HEK293 (cell line): ENCODE measurements around the gene CCDC9.

Experiments used
- BCL11A ChIP-seq: fragments of 450-650 bp; formaldehyde crosslinking; IDR thresholded peaks from 2 replicates; pipeline ENCODE4 v1.5.1; 2016; ENCODE audit warnings: low read depth, missing biosample characterization, missing genetic modification characterization
- GFI1B ChIP-seq: fragments of 450-650 bp; formaldehyde crosslinking; IDR thresholded peaks from 2 replicates; pipeline ENCODE4 v1.5.1; 2016; ENCODE audit warnings: missing biosample characterization, missing genetic modification characterization
- HIC1 ChIP-seq: fragments of 450-650 bp; formaldehyde crosslinking; IDR thresholded peaks from 2 replicates; pipeline ENCODE4 v1.5.1; 2016; ENCODE audit warnings: missing biosample characterization, missing genetic modification characterization
- HOXA7 ChIP-seq: sonication (generic); formaldehyde crosslinking; IDR thresholded peaks from 2 replicates; pipeline ENCODE4 v1.8.1; 2022; ENCODE audit warnings: missing genetic modification reagents, borderline replicate concordance
- SP7 ChIP-seq: fragments of 450-650 bp; formaldehyde crosslinking; IDR thresholded peaks from 2 replicates; pipeline ENCODE4 v1.5.1; 2016; ENCODE audit warnings: missing biosample characterization, missing genetic modification characterization
- ZBTB26 ChIP-seq: fragments of 450-650 bp; formaldehyde crosslinking; optimal IDR thresholded peaks from 2 replicates; pipeline ENCODE3; 2016; ENCODE audit warnings: missing biosample characterization, mild to moderate bottlenecking, missing genetic modification characterization
- ZNF132 ChIP-seq: fragments of 450-650 bp; formaldehyde crosslinking; IDR thresholded peaks from 2 replicates; pipeline ENCODE4 v1.5.1; 2017; ENCODE audit warnings: missing biosample characterization, missing genetic modification characterization, borderline replicate concordance
- ZNF2 ChIP-seq: fragments of 450-650 bp; formaldehyde crosslinking; IDR thresholded peaks from 2 replicates; pipeline ENCODE4 v1.5.1; 2016; ENCODE audit warnings: missing biosample characterization, missing genetic modification characterization
- ZNF223 ChIP-seq: fragments of 450-650 bp; formaldehyde crosslinking; IDR thresholded peaks from 2 replicates; pipeline ENCODE4 v1.5.1; 2016; ENCODE audit warnings: missing biosample characterization, missing genetic modification characterization
- ZNF335 ChIP-seq: fragments of 450-650 bp; formaldehyde crosslinking; conservative IDR thresholded peaks from 2 replicates; pipeline ENCODE4 v1.5.1; 2016; ENCODE audit warnings: missing biosample characterization, missing genetic modification characterization
- ZNF341 ChIP-seq: fragments of 450-650 bp; formaldehyde crosslinking; IDR thresholded peaks from 2 replicates; pipeline ENCODE4; 2016; ENCODE audit warnings: low read depth, missing biosample characterization, missing genetic modification characterization
- ZNF362 ChIP-seq: fragments of 450-650 bp; formaldehyde crosslinking; IDR thresholded peaks from 2 replicates; pipeline ENCODE4 v1.5.1; 2016; ENCODE audit warnings: missing biosample characterization, missing genetic modification characterization
- ZNF391 ChIP-seq: fragments of 450-650 bp; formaldehyde crosslinking; IDR thresholded peaks from 2 replicates; pipeline ENCODE4 v1.5.1; 2016; ENCODE audit warnings: low read depth, missing biosample characterization, missing genetic modification characterization, borderline replicate concordance
- ZNF518A ChIP-seq: fragments of 450-650 bp; formaldehyde crosslinking; conservative IDR thresholded peaks from 2 replicates; pipeline ENCODE4 v1.5.1; 2016; ENCODE audit warnings: low read depth, missing biosample characterization, missing genetic modification characterization
- ZNF623 ChIP-seq: fragments of 450-650 bp; formaldehyde crosslinking; IDR thresholded peaks from 2 replicates; pipeline ENCODE4 v1.5.1; 2016; ENCODE audit warnings: missing biosample characterization, missing genetic modification characterization
- ZNF664 ChIP-seq: fragments of 450-650 bp; formaldehyde crosslinking; IDR thresholded peaks from 2 replicates; pipeline ENCODE4 v1.5.1; 2016; ENCODE audit warnings: missing biosample characterization, missing genetic modification characterization
- ZNF768 ChIP-seq: fragments of 450-650 bp; formaldehyde crosslinking; IDR thresholded peaks from 2 replicates; pipeline ENCODE4 v1.5.1; 2018; ENCODE audit warnings: missing biosample characterization, mild to moderate bottlenecking, missing genetic modification characterization
- ZNF843 ChIP-seq: fragments of 450-650 bp; formaldehyde crosslinking; IDR thresholded peaks from 2 replicates; pipeline ENCODE4 v1.5.1; 2016; ENCODE audit warnings: missing biosample characterization, missing genetic modification characterization
- TF ChIP-seq, protein P1 (sequence below): fragments of 450-650 bp; formaldehyde crosslinking; IDR thresholded peaks from 2 replicates; pipeline ENCODE4 v1.5.1; 2017; ENCODE audit warnings: missing biosample characterization, missing genetic modification characterization
- TF ChIP-seq, protein P2 (sequence below): fragments of 450-650 bp; formaldehyde crosslinking; IDR thresholded peaks from 2 replicates; pipeline ENCODE4 v1.5.1; 2016; ENCODE audit warnings: missing biosample characterization, missing genetic modification characterization
- TF ChIP-seq, protein P3 (sequence below): fragments of 450-650 bp; formaldehyde crosslinking; IDR thresholded peaks from 2 replicates; pipeline ENCODE4 v1.5.1; 2017; ENCODE audit warnings: missing biosample characterization, missing genetic modification characterization

CCDC9 gene

DNA sequence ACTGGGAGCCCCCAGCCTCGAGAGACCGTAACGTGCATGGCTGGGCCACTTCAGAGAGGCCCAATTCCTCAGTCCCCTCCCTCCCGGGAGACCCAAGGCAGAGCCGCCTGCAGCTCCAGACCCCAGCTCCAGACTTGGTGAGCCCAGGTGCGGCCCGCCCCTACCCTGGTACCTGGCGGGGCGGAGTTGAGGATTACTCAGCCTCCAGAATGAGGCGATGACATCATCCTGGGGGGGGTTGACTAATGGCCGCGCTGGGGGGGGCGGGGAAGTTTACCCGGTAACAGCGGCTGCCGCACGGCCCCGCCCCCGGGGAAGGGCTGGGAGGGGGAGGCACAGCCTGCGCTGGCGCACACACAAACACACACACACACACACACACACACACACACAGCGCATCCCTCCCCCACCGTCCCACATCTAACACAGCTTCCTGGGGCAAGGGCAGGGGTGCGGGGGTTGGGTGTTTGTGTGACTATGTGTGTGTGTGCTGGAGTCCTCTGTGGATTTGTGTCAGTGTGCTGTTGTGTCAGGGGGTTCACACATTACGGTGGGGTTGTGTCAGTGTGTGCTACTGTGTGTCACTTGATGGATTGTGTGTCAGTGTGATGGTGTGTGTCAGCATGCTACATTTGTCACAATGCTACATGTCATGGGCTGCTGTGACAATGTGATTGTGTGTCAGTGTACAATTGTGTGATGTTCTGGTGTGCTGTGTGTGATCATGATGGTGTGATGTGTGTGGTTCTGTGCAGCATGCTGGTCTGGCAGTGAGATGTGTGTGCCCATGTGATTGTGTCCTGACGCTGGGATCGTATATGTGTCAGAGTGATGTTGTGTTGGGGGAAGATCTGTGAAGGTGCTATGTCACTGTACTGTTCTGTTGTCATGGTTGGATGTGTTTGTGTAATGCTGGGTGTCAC, 15.1 kb upstream of the CCDC9 start (continued):
- TF ChIP-seq ZNF362 (tag by site-specific recombination) = no peak
- TF ChIP-seq ZNF623 (tag by site-specific recombination) = 0 out of 2 replicates have a peak, but pooled peaks have one; percentile 26
- TF ChIP-seq ZNF132 (tag by site-specific recombination) = no peak
- no peak for TF ChIP-seq ZNF223 (tag by site-specific recombination)
- TF ChIP-seq ZNF768 = no peak
- TF ChIP-seq ZNF843 = 0 out of 2 replicates have a peak, but pooled peaks have one; percentile 39
- TF ChIP-seq, protein P1, sequence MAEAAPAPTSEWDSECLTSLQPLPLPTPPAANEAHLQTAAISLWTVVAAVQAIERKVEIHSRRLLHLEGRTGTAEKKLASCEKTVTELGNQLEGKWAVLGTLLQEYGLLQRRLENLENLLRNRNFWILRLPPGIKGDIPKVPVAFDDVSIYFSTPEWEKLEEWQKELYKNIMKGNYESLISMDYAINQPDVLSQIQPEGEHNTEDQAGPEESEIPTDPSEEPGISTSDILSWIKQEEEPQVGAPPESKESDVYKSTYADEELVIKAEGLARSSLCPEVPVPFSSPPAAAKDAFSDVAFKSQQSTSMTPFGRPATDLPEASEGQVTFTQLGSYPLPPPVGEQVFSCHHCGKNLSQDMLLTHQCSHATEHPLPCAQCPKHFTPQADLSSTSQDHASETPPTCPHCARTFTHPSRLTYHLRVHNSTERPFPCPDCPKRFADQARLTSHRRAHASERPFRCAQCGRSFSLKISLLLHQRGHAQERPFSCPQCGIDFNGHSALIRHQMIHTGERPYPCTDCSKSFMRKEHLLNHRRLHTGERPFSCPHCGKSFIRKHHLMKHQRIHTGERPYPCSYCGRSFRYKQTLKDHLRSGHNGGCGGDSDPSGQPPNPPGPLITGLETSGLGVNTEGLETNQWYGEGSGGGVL (tag by site-specific recombination) = peak; percentile 98
- peak; percentile 54; the same call in 1 of the 2 replicates for TF ChIP-seq ZNF664
- peak; percentile 79 for TF ChIP-seq HIC1 (tag by site-specific recombination)
- TF ChIP-seq ZNF518A (tag by site-specific recombination) = no peak
- peak; percentile 53 for TF ChIP-seq ZNF335 (tag by site-specific recombination)
- no peak for TF ChIP-seq BCL11A (tag by site-specific recombination)
- peak; percentile 99 for TF ChIP-seq ZNF2 (tag by site-specific recombination)
- TF ChIP-seq ZBTB26 (tag by site-specific recombination) = peak; percentile 46
- no peak for TF ChIP-seq HOXA7 (CRISPR knock-in tag)
- TF ChIP-seq SP7 = peak; percentile 86
- TF ChIP-seq GFI1B (tag by site-specific recombination) = 0 out of 2 replicates have a peak, but pooled peaks have one; percentile 4
- TF ChIP-seq ZNF341 (tag by site-specific recombination) = peak; percentile 95
- TF ChIP-seq ZNF391 = peak; percentile 78
- TF ChIP-seq, protein P2, sequence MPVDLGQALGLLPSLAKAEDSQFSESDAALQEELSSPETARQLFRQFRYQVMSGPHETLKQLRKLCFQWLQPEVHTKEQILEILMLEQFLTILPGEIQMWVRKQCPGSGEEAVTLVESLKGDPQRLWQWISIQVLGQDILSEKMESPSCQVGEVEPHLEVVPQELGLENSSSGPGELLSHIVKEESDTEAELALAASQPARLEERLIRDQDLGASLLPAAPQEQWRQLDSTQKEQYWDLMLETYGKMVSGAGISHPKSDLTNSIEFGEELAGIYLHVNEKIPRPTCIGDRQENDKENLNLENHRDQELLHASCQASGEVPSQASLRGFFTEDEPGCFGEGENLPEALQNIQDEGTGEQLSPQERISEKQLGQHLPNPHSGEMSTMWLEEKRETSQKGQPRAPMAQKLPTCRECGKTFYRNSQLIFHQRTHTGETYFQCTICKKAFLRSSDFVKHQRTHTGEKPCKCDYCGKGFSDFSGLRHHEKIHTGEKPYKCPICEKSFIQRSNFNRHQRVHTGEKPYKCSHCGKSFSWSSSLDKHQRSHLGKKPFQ (tag by site-specific recombination) = 0 out of 2 replicates have a peak, but pooled peaks have one; percentile 38
- TF ChIP-seq, protein P3, sequence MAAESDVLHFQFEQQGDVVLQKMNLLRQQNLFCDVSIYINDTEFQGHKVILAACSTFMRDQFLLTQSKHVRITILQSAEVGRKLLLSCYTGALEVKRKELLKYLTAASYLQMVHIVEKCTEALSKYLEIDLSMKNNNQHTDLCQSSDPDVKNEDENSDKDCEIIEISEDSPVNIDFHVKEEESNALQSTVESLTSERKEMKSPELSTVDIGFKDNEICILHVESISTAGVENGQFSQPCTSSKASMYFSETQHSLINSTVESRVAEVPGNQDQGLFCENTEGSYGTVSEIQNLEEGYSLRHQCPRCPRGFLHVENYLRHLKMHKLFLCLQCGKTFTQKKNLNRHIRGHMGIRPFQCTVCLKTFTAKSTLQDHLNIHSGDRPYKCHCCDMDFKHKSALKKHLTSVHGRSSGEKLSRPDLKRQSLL (tag by site-specific recombination) = peak; percentile 84
